Testis (tissue), 2 donors: ENCODE data around the gene LSS.

ENCODE experiments used
- CTCF ChIP-seq, 3 experiments: fragments of 450-650 bp in 2 of 3; fragments of 200-600 bp in 1 of 3; sonication (generic) in 1 of 3; IDR thresholded peaks; one replicate each; pipeline ENCODE4 v1.5.1; 2016 to 2019; ENCODE audit warnings: antibody characterized with exemption in 3 of 3, mild to moderate bottlenecking in 2 of 3, moderate library complexity in 1 of 3
- POLR2A ChIP-seq: fragments of 450-650 bp; IDR thresholded peaks from one replicate; pipeline ENCODE4 v1.6.1; 2017; ENCODE audit warnings: antibody characterized with exemption, mild to moderate bottlenecking, moderate library complexity

GRCh38 chr21:46205166-46205565, 23.4 kb downstream of the LSS start:
- TF ChIP-seq CTCF (IDR thresholded peaks at IDR 0.05) (no peak), POLR2A (no peak)
